ENCODE results near the gene SGTA.
"Not testable (repeated sequence)": the region's sequence is repeated elsewhere in the genome, so short reads cannot be mapped to it uniquely, and the experiment has no call there.

SGTA gene

GRCh38 chr19:2795827-2796658 lies 13.0 kb upstream of the SGTA start:
- H3K36me3 ChIP-seq (ENCODE audit: insufficient read depth, low read length), result peaks cover 93% of the 10 kb centered on the region

GRCh38 chr19:2793577-2793976 lies 10.5 kb upstream of the SGTA start:
- H3K36me3 ChIP-seq (ENCODE audit: insufficient read depth, low read length), result peaks cover 85% of the 10 kb centered on the region
- H3F3A ChIP-seq (ENCODE audit: insufficient read depth, low read length), result no peaks in the 10 kb centered on the region
- H3K27me3 ChIP-seq (ENCODE audit: insufficient read depth, low read length), result no peaks in the 10 kb centered on the region
- no peak overlapping the region for H3K4me2 ChIP-seq (ENCODE audit: low read length)
- H2AFZ ChIP-seq (ENCODE audit: low read length), result no peak overlapping the region
- H3K9me3 ChIP-seq (ENCODE audit: low read length), result no peaks in the 10 kb centered on the region
- H4K20me1 ChIP-seq (ENCODE audit: insufficient read depth, low read length), result no peaks in the 10 kb centered on the region
- H3K4me3 ChIP-seq (ENCODE audit: low read depth, low read length, poor library complexity, severe bottlenecking), result no peak overlapping the region
- peaks cover 9% of the 10 kb centered on the region for H3K4me1 ChIP-seq (ENCODE audit: insufficient read depth, low read length, severe bottlenecking)
- H3K79me2 ChIP-seq (ENCODE audit: insufficient read depth, low read length), result peaks cover 3% of the 10 kb centered on the region; the same call in 1 of the 2 replicates
- no peaks in the 10 kb centered on the region for H3K9me2 ChIP-seq (ENCODE audit: low read depth, low read length)
- TF ChIP-seq EZH2 (IDR thresholded peaks at IDR 0.05; ENCODE audit: borderline replicate concordance, low read length) (no peak), CTCF (IDR thresholded peaks at IDR 0.05; ENCODE audit: low read length) (no peak)
- H3K9ac ChIP-seq (ENCODE audit: low read length), result no peak overlapping the region
- no peak overlapping the region for H3K27ac ChIP-seq (ENCODE audit: low read depth, low read length, poor library complexity, severe bottlenecking)

More at GRCh38 chr19:2795827-2796658, 13.0 kb upstream of the SGTA start:
- Histone ChIP-seq H3K27me3 (ENCODE audit: insufficient read depth, low read length) (no peaks in the 10 kb centered on the region), H3K9me2 (ENCODE audit: low read depth, low read length) (no peaks in the 10 kb centered on the region), H3K9me3 (ENCODE audit: low read length) (no peaks in the 10 kb centered on the region), H3K4me3 (ENCODE audit: low read depth, low read length, poor library complexity, severe bottlenecking) (no peak overlapping the region), H3K4me1 (ENCODE audit: insufficient read depth, low read length, severe bottlenecking) (no peaks in the 10 kb centered on the region), H3K27ac (ENCODE audit: low read depth, low read length, poor library complexity, severe bottlenecking) (no peak overlapping the region), H3K79me2 (ENCODE audit: insufficient read depth, low read length) (no peaks in the 10 kb centered on the region), H3F3A (ENCODE audit: insufficient read depth, low read length) (no peaks in the 10 kb centered on the region), H3K4me2 (ENCODE audit: low read length) (no peak overlapping the region), H4K20me1 (ENCODE audit: insufficient read depth, low read length) (no peaks in the 10 kb centered on the region), H2AFZ (ENCODE audit: low read length) (no peak overlapping the region), H3K9ac (ENCODE audit: low read length) (no peak overlapping the region)
- TF ChIP-seq CTCF (IDR thresholded peaks at IDR 0.05; ENCODE audit: low read length), result no peak
- no peak for TF ChIP-seq EZH2 (IDR thresholded peaks at IDR 0.05; ENCODE audit: borderline replicate concordance, low read length)

GRCh38 chr19:2793126-2793525 lies 10.1 kb upstream of the SGTA start:
- Histone ChIP-seq H3K4me3 (ENCODE audit: low read depth, low read length, poor library complexity, severe bottlenecking) (no peak overlapping the region), H3K4me1 (ENCODE audit: insufficient read depth, low read length, severe bottlenecking) (peaks cover 10% of the 10 kb centered on the region), H3K9me2 (ENCODE audit: low read depth, low read length) (no peaks in the 10 kb centered on the region), H3K4me2 (ENCODE audit: low read length) (no peak overlapping the region), H3F3A (ENCODE audit: insufficient read depth, low read length) (no peaks in the 10 kb centered on the region), H3K27me3 (ENCODE audit: insufficient read depth, low read length) (no peaks in the 10 kb centered on the region), H3K9ac (ENCODE audit: low read length) (no peak overlapping the region), H3K27ac (ENCODE audit: low read depth, low read length, poor library complexity, severe bottlenecking) (no peak overlapping the region), H4K20me1 (ENCODE audit: insufficient read depth, low read length) (no peaks in the 10 kb centered on the region), H3K9me3 (ENCODE audit: low read length) (no peaks in the 10 kb centered on the region), H3K79me2 (ENCODE audit: insufficient read depth, low read length) (peaks cover 3% of the 10 kb centered on the region; the same call in 1 of the 2 replicates), H2AFZ (ENCODE audit: low read length) (no peak overlapping the region), H3K36me3 (ENCODE audit: insufficient read depth, low read length) (peaks cover 85% of the 10 kb centered on the region)
- no peak for TF ChIP-seq CTCF (IDR thresholded peaks at IDR 0.05; ENCODE audit: low read length)
- no peak for TF ChIP-seq EZH2 (IDR thresholded peaks at IDR 0.05; ENCODE audit: borderline replicate concordance, low read length)

GRCh38 chr19:2792666-2793065 lies 9.6 kb upstream of the SGTA start:
- Histone ChIP-seq H3K4me1 (ENCODE audit: insufficient read depth, low read length, severe bottlenecking) (peaks cover 15% of the 10 kb centered on the region), H3K36me3 (ENCODE audit: insufficient read depth, low read length) (peaks cover 86% of the 10 kb centered on the region)
- H3K9me3 ChIP-seq (ENCODE audit: low read length); H3K27ac ChIP-seq (ENCODE audit: low read depth, low read length, poor library complexity, severe bottlenecking); H3K4me3 ChIP-seq (ENCODE audit: low read depth, low read length, poor library complexity, severe bottlenecking); H3K9ac ChIP-seq (ENCODE audit: low read length); H3K79me2 ChIP-seq (ENCODE audit: insufficient read depth, low read length); H3F3A ChIP-seq (ENCODE audit: insufficient read depth, low read length); H2AFZ ChIP-seq (ENCODE audit: low read length); H4K20me1 ChIP-seq (ENCODE audit: insufficient read depth, low read length); H3K27me3 ChIP-seq (ENCODE audit: insufficient read depth, low read length); H3K9me2 ChIP-seq (ENCODE audit: low read depth, low read length); H3K4me2 ChIP-seq (ENCODE audit: low read length): not testable (repeated sequence)

Measured in OCI-LY1 (cell line).